GM19099 (cell line): Measurements from ENCODE around the gene UTP25.

Experiments used
- POLR2A ChIP-seq: IDR thresholded peaks from 3 replicates; pipeline ENCODE4 v1.6.1; 2011; ENCODE audit warnings: low read depth; ENCODE audit not compliant: insufficient read length; ENCODE audit errors: extremely low read depth

UTP25 gene

GRCh38 chr1:209853676-209854075 is 25.9 kb downstream of the UTP25 start:
- no peak for TF ChIP-seq POLR2A

- TF ChIP-seq POLR2A: no peak
Measured at GRCh38 chr1:209854196-209854595, 26.4 kb downstream of the UTP25 start.

- no peak for TF ChIP-seq POLR2A
Measured at GRCh38 chr1:209855006-209855405, 27.2 kb downstream of the UTP25 start.

GRCh38 chr1:209855623-209856022 is 27.9 kb downstream of the UTP25 start:
- no peak for TF ChIP-seq POLR2A

- TF ChIP-seq POLR2A: no peak
Measured at GRCh38 chr1:209858561-209859103, 30.9 kb downstream of the UTP25 start.

- TF ChIP-seq POLR2A: no peak
Measured at GRCh38 chr1:209860293-209860881, 32.6 kb downstream of the UTP25 start.

- no peak for TF ChIP-seq POLR2A
Measured at GRCh38 chr1:209861242-209861641, 33.5 kb downstream of the UTP25 start.

- no peak for TF ChIP-seq POLR2A
Measured at GRCh38 chr1:209862391-209863356, 34.9 kb downstream of the UTP25 start.

GRCh38 chr1:209863766-209864485 is 36.2 kb downstream of the UTP25 start:
- no peak for TF ChIP-seq POLR2A

GRCh38 chr1:209866201-209866600 is 38.4 kb downstream of the UTP25 start:
- TF ChIP-seq POLR2A: no peak

GRCh38 chr1:209869291-209870149 is 41.7 kb downstream of the UTP25 start:
- TF ChIP-seq POLR2A: no peak

GRCh38 chr1:209870151-209870831 is 42.5 kb downstream of the UTP25 start:
- TF ChIP-seq POLR2A: no peak

- no peak for TF ChIP-seq POLR2A
Measured at GRCh38 chr1:209871006-209871405, 43.2 kb downstream of the UTP25 start.

- no peak for TF ChIP-seq POLR2A
Measured at GRCh38 chr1:209871430-209871829, 43.7 kb downstream of the UTP25 start.
